Astrocyte (in vitro differentiated cells and primary cell): ENCODE results near the gene GGTLC2. TPM values are rescaled to one million over a fixed set of nuclear protein-coding genes. Genes with fewer than 3 reads are reported as not detected.
"Not testable (repeated sequence)": the region's sequence is repeated elsewhere in the genome, so short reads cannot be mapped to it uniquely, and the experiment has no call there.

Experiments
- DNase-seq: peaks from one replicate; pipeline ENCODE4 v3.0.0-alpha.2; 2010; ENCODE audit warnings: low read depth
- FAIRE-seq: peaks from 2 replicates; lab custom pipeline; 2011; peaks lifted over from hg19 to GRCh38; lab: Jason Lieb, UNC
- H2AFZ ChIP-seq: 2 replicates; pipeline ENCODE4 v1.6.0; 2012; ENCODE audit warnings: low read depth, low read length, inconsistent platforms
- H3K27ac ChIP-seq: 2 replicates; pipeline ENCODE4 v1.5.1; 2011; ENCODE audit warnings: low read depth, low read length, inconsistent platforms
- H3K27me3 ChIP-seq: 2 replicates; pipeline ENCODE4 v1.6.0; 2011; ENCODE audit warnings: low read length, inconsistent platforms; ENCODE audit not compliant: insufficient read depth
- H3K36me3 ChIP-seq: 2 replicates; pipeline ENCODE4 v1.5.1; 2011; ENCODE audit warnings: low read length, inconsistent platforms; ENCODE audit not compliant: insufficient read depth
- H3K4me1 ChIP-seq: 2 replicates; pipeline ENCODE4 v1.5.1; 2011; ENCODE audit warnings: low read length, inconsistent platforms; ENCODE audit not compliant: insufficient read depth
- H3K4me2 ChIP-seq: 2 replicates; pipeline ENCODE4 v1.6.0; 2012; ENCODE audit warnings: low read length, inconsistent platforms
- H3K4me3 ChIP-seq: 2 replicates; pipeline ENCODE4 v1.5.1; 2011; ENCODE audit warnings: low read depth, mild to moderate bottlenecking, low read length, inconsistent platforms; ENCODE audit not compliant: insufficient read depth
- H3K79me2 ChIP-seq: 2 replicates; pipeline ENCODE4 v1.6.0; 2012; ENCODE audit warnings: mild to moderate bottlenecking, low read length, inconsistent platforms; ENCODE audit not compliant: insufficient read depth
- H3K9ac ChIP-seq: 2 replicates; pipeline ENCODE4 v1.6.0; 2012; ENCODE audit warnings: mild to moderate bottlenecking, low read length, inconsistent platforms
- H3K9me3 ChIP-seq: 2 replicates; pipeline ENCODE4 v1.5.1; 2012; ENCODE audit warnings: low read depth, mild to moderate bottlenecking, low read length, inconsistent platforms; ENCODE audit not compliant: insufficient read depth
- H4K20me1 ChIP-seq: 2 replicates; pipeline ENCODE4 v1.6.0; 2012; ENCODE audit warnings: low read length, inconsistent platforms; ENCODE audit not compliant: insufficient read depth
- H3K27ac Mint-ChIP-seq: one replicate; pipeline ENCODE4 v1.8.0; 2021; ENCODE audit warnings: mild to moderate bottlenecking, mixed read lengths; ENCODE audit not compliant: unreplicated experiment
- H3K27me3 Mint-ChIP-seq: one replicate; pipeline ENCODE4 v1.8.0; 2021; ENCODE audit warnings: low read depth, mixed read lengths; ENCODE audit not compliant: unreplicated experiment
- H3K36me3 Mint-ChIP-seq: one replicate; pipeline ENCODE4 v1.8.0; 2021; ENCODE audit warnings: low read depth, mixed read lengths; ENCODE audit not compliant: unreplicated experiment
- H3K4me1 Mint-ChIP-seq: one replicate; pipeline ENCODE4 v1.8.0; 2021; ENCODE audit warnings: low read depth, mixed read lengths; ENCODE audit not compliant: unreplicated experiment
- H3K4me3 Mint-ChIP-seq: one replicate; pipeline ENCODE4 v1.8.0; 2021; ENCODE audit warnings: mild to moderate bottlenecking, moderate library complexity, mixed read lengths; ENCODE audit not compliant: unreplicated experiment
- H3K9me3 Mint-ChIP-seq: one replicate; pipeline ENCODE4 v1.8.0; 2021; ENCODE audit warnings: mild to moderate bottlenecking, mixed read lengths; ENCODE audit not compliant: unreplicated experiment
- CTCF ChIP-seq: IDR thresholded peaks from 2 replicates; pipeline ENCODE4 v1.5.1; 2011; ENCODE audit warnings: low read depth, mild to moderate bottlenecking, inconsistent platforms, low read length, moderate library complexity; ENCODE audit not compliant: insufficient read depth
- EZH2 ChIP-seq: IDR thresholded peaks from 2 replicates; pipeline ENCODE4 v1.6.1; 2012; ENCODE audit warnings: mild to moderate bottlenecking, low read length, inconsistent platforms; ENCODE audit not compliant: insufficient read depth
- total RNA-seq: library from RNA; stranded (reverse); gene quantifications from 2 replicates; pipeline ENCODE4 v1.2.1, GENCODE V29; 2021

GGTLC2 gene
- total RNA-seq, 1 donor from 2014 or later = not detected

- not testable (repeated sequence) for H3K27ac ChIP-seq, H3K9me3 Mint-ChIP-seq, H3K4me2 ChIP-seq, H3K36me3 ChIP-seq, H4K20me1 ChIP-seq, H3K79me2 ChIP-seq, H3K9ac ChIP-seq, H3K4me1 ChIP-seq, H3K27ac Mint-ChIP-seq, H3K4me3 ChIP-seq, DNase-seq, H3K27me3 ChIP-seq, H3K36me3 Mint-ChIP-seq, H3K9me3 ChIP-seq, H3K4me3 Mint-ChIP-seq, FAIRE-seq, H2AFZ ChIP-seq, H3K4me1 Mint-ChIP-seq
- peaks cover 31% of the 10 kb centered on the region for H3K27me3 Mint-ChIP-seq
Measured at GRCh38 chr22:22653677-22654381, 9.4 kb downstream of the GGTLC2 start.

- Histone ChIP-seq H4K20me1 (no peaks in the 10 kb centered on the region), H3K27ac (no peak overlapping the region), H2AFZ (no peak overlapping the region), H3K36me3 (no peaks in the 10 kb centered on the region), H3K4me3 (no peak overlapping the region), H3K9me3 (no peaks in the 10 kb centered on the region), H3K79me2 (no peaks in the 10 kb centered on the region), H3K4me1 (no peaks in the 10 kb centered on the region), H3K9ac (no peak overlapping the region), H3K4me2 (no peak overlapping the region), H3K27me3 (no peaks in the 10 kb centered on the region)
- Mint-ChIP-seq H3K4me3 (no peak overlapping the region), H3K27ac (no peak overlapping the region), H3K4me1 (peaks cover 9% of the 10 kb centered on the region), H3K36me3 (no peaks in the 10 kb centered on the region), H3K27me3 (peaks cover 45% of the 10 kb centered on the region), H3K9me3 (no peaks in the 10 kb centered on the region)
- TF ChIP-seq CTCF (no peak), EZH2 (no peak)
- no peak for DNase-seq
- no peak for FAIRE-seq
Measured at GRCh38 chr22:22655452-22656290, 11.3 kb downstream of the GGTLC2 start.

- Histone ChIP-seq H3K27ac (no peak overlapping the region), H3K4me3 (no peak overlapping the region), H4K20me1 (no peaks in the 10 kb centered on the region), H3K4me1 (no peaks in the 10 kb centered on the region), H3K79me2 (no peaks in the 10 kb centered on the region), H3K27me3 (no peaks in the 10 kb centered on the region), H3K4me2 (no peak overlapping the region), H3K36me3 (no peaks in the 10 kb centered on the region), H3K9me3 (no peaks in the 10 kb centered on the region), H2AFZ (no peak overlapping the region), H3K9ac (no peak overlapping the region)
- peaks cover 2% of the 10 kb centered on the region for H3K4me1 Mint-ChIP-seq
- no peaks in the 10 kb centered on the region for H3K36me3 Mint-ChIP-seq
- H3K9me3 Mint-ChIP-seq = no peaks in the 10 kb centered on the region
- no peak overlapping the region for H3K4me3 Mint-ChIP-seq
- no peak for DNase-seq
- H3K27me3 Mint-ChIP-seq = peaks cover 61% of the 10 kb centered on the region
- no peak overlapping the region for H3K27ac Mint-ChIP-seq
- no peak for FAIRE-seq
- TF ChIP-seq CTCF (no peak), EZH2 (no peak)
Measured at GRCh38 chr22:22657712-22658111, 13.3 kb downstream of the GGTLC2 start.
